Rectal smooth muscle tissue (tissue), 1 donor: ENCODE data around the gene ARHGAP42.

Source experiments
- H3K27ac ChIP-seq: one replicate; pipeline ENCODE4 v1.7.0; 2013; ENCODE audit warnings: low read depth, low read length, inconsistent platforms
- H3K27me3 ChIP-seq: one replicate; pipeline ENCODE4 v1.7.0; 2013; ENCODE audit warnings: low read length; ENCODE audit not compliant: control insufficient read depth, insufficient read depth
- H3K36me3 ChIP-seq: one replicate; pipeline ENCODE4 v1.7.0; 2013; ENCODE audit warnings: low read length; ENCODE audit not compliant: control insufficient read depth, insufficient read depth
- H3K4me1 ChIP-seq: one replicate; pipeline ENCODE4 v1.7.0; 2013; ENCODE audit warnings: low read length; ENCODE audit not compliant: control insufficient read depth, insufficient read depth
- H3K4me3 ChIP-seq: one replicate; pipeline ENCODE4 v1.7.0; 2013; ENCODE audit warnings: low read length
- H3K9ac ChIP-seq: one replicate; pipeline ENCODE4 v1.7.0; 2013; ENCODE audit warnings: low read length

Gene ARHGAP42

DNA sequence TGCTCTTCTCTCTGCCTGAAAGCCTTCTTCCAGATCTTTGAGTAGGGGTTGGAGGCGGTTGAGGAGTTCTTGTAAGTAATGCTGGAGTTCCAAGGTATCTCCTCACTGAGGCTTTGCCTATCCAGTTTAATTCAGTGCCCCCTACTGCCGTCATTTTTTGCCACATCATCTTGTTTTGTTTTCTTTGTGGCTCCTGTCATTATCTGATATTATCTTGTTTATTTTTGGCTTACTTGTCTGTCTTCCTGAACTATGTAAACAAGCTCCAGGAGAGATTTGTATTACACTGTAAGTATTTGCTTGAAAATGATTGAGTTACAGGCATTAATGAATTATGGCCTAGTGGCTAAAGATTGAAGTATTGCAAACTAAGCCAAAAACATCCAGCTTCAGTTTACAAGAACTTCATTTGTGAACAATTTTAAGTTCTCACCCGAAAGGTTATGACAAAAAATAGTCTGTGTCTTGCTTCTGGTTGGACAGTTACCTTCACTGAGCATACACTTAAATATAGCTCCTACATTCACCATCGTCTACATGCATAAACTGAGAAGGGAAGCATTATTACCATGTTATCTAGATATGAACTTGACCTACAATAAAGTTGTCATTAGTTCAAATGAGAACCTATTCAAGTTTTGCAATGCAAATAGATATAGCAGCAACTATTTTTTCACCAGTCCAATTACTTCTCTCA, 154.8 kb downstream of the ARHGAP42 start:
- Histone ChIP-seq H3K4me3 (no peak overlapping the region), H3K4me1 (no peaks in the 10 kb centered on the region), H3K27ac (no peak overlapping the region)

DNA sequence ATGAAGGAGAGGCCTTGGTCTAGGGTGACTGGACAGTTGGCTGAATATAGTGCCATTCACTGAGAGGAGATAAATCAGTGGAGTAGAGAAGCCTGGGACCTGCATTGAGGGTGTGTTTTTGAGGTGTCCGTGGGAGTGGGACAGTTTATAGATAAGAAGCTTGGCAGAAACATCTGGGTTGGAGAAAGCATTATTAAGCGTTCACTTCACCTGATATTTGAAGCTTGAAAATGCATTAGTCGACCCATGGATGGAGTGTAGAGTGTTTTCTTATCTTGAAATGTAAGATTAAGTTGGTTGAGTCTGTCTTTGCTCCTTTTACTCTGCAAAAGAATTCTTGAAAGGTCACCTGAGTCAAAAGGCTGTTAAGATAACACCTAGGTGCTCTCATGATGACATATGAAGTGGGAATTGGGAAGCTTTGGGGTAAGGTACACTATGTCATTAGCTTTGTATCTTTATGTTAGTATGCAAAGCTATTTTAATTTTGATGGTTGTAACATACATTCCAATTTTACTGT, 160.7 kb downstream of the ARHGAP42 start:
- H3K4me3 ChIP-seq = no peak overlapping the region
- no peaks in the 10 kb centered on the region for H3K27me3 ChIP-seq
- peaks cover 3% of the 10 kb centered on the region for H3K4me1 ChIP-seq
- H3K9ac ChIP-seq = no peak overlapping the region
- H3K36me3 ChIP-seq = no peaks in the 10 kb centered on the region
- no peak overlapping the region for H3K27ac ChIP-seq

More for the DNA sequence above, 154.8 kb downstream of the ARHGAP42 start:
- Histone ChIP-seq H3K36me3 (no peaks in the 10 kb centered on the region), H3K27me3 (no peaks in the 10 kb centered on the region), H3K9ac (no peak overlapping the region)

GRCh38 chr11:100849009-100849900, 162.2 kb downstream of the ARHGAP42 start:
- Histone ChIP-seq H3K9ac (no peak overlapping the region), H3K27ac (no peak overlapping the region), H3K4me1 (peaks cover 3% of the 10 kb centered on the region), H3K36me3 (no peaks in the 10 kb centered on the region), H3K4me3 (no peak overlapping the region), H3K27me3 (no peaks in the 10 kb centered on the region)

DNA sequence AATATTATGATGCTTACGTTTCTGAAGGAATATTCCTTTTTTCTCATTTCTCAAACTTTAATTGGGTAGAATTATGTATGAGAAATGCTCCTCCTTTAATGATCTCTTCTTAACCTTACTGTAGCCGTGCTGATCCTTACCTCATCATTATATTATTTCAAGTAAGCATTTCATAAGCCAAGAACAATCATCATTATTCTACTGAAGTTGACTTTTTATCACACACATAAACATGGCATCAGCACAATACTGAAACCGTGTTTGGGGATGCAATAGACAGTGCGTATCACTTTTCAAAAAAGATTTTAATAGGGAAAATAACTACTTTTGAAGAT, 162.8 kb downstream of the ARHGAP42 start:
- H3K27me3 ChIP-seq = no peaks in the 10 kb centered on the region
- H3K4me3 ChIP-seq = no peak overlapping the region
- no peaks in the 10 kb centered on the region for H3K36me3 ChIP-seq
- H3K27ac ChIP-seq = no peak overlapping the region
- H3K4me1 ChIP-seq = peaks cover 3% of the 10 kb centered on the region
- no peak overlapping the region for H3K9ac ChIP-seq

DNA sequence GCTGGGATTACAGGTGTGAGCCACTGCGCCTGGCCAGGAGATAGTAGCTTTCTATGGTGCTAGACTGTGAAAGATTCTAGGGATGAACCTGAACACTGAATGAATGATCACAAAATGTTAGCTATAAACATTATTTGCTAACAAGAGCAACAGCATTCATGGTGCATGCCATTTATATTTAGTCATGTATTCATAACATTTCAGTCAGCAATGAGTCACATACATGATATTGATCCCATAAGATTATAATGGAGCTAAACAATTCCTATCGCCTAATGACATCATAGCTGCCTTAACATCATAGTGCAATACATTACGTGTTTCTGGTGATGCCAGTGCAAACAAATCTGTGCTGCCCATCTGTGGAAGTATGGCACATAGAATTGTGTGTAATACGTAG, 164.1 kb downstream of the ARHGAP42 start:
- no peak overlapping the region for H3K9ac ChIP-seq
- no peak overlapping the region for H3K4me3 ChIP-seq
- no peaks in the 10 kb centered on the region for H3K36me3 ChIP-seq
- H3K27ac ChIP-seq = no peak overlapping the region
- no peaks in the 10 kb centered on the region for H3K27me3 ChIP-seq
- H3K4me1 ChIP-seq = peaks cover 3% of the 10 kb centered on the region

GRCh38 chr11:100851584-100852152, 164.6 kb downstream of the ARHGAP42 start:
- Histone ChIP-seq H3K36me3 (no peaks in the 10 kb centered on the region), H3K4me3 (no peak overlapping the region), H3K4me1 (peaks cover 3% of the 10 kb centered on the region), H3K27me3 (no peaks in the 10 kb centered on the region), H3K27ac (no peak overlapping the region), H3K9ac (no peak overlapping the region)

GRCh38 chr11:100855466-100856067, 168.5 kb downstream of the ARHGAP42 start:
- no peak overlapping the region for H3K9ac ChIP-seq
- no peaks in the 10 kb centered on the region for H3K27me3 ChIP-seq
- H3K36me3 ChIP-seq = no peaks in the 10 kb centered on the region
- H3K27ac ChIP-seq = no peak overlapping the region
- no peaks in the 10 kb centered on the region for H3K4me1 ChIP-seq
- H3K4me3 ChIP-seq = no peak overlapping the region

DNA sequence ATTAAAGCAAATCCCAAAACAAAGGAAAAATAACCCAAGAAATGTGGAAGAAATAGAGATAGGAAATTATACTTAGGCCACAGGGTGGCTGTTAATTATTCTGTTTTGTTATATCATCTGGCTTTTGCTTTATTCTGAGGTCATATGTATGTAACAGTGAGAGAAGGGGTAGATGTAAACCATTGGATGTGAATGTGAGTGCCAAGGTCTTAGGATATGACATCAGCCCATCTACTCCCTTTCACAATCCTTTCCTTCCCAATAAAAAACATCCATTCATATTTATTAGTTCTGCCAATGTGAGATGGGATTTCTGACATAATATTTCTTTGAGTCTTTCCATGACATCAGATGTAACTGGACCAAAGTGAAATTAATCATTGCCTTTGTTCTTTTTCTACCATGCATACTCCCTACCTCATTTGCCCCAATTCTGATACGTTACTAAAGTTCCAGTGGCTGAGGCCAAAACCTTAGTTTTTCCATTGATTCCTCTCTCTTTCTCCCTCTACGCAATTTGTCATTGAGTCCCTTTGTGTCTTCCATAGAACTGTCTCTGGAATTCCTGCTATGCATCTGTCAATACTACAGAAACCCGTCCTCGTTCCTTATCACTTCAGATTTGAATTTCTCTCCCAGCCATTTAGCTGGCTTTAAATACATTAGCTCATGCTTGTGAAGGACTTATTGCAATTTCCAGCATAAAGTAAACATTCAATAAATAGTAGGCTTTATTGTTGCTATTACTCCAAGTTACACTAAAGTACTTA, 170.3 kb downstream of the ARHGAP42 start:
- no peak overlapping the region for H3K4me3 ChIP-seq
- H3K27me3 ChIP-seq = no peaks in the 10 kb centered on the region
- H3K27ac ChIP-seq = no peak overlapping the region
- no peaks in the 10 kb centered on the region for H3K4me1 ChIP-seq
- no peaks in the 10 kb centered on the region for H3K36me3 ChIP-seq
- no peak overlapping the region for H3K9ac ChIP-seq

DNA sequence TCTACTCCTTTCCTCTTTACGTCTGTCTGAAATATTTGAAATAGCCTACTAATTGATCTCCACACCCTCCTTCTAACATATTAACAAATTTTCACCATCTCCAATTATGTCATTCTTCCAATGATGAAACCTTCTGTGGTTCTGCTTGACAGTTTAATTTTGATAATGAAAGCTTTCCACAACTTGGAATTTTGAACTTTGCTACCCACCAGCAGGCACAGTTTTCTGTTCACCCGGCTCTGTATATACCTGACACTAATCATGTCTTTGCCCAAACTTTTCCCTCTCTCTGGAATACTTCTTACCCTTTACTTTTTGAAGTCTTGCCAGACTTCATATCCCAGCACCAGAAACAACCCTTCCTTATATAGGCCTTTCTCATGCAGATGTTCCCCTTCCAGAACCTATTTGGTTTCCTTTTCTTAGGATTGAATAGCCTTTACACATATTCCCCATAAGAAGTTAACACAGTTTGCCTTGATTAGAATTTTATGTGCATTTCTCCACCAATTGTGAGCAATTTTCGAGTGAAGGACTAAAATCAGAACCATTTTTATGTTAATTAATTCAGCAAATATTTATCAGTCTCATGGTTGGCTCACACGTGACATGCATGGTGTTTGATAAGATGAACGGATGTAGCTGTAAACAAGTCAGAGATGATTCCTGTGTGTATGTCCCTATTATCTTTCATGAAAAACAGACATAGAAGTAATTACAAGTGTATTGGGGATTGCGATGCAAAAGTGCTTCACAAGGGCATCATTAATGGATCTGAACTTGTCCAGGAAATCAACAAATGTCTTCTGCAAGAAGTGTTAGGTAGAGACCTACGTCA, 173.4 kb downstream of the ARHGAP42 start:
- Histone ChIP-seq H3K4me1 (no peaks in the 10 kb centered on the region), H3K27me3 (no peaks in the 10 kb centered on the region), H3K36me3 (no peaks in the 10 kb centered on the region), H3K4me3 (no peak overlapping the region), H3K27ac (no peak overlapping the region), H3K9ac (no peak overlapping the region)

DNA sequence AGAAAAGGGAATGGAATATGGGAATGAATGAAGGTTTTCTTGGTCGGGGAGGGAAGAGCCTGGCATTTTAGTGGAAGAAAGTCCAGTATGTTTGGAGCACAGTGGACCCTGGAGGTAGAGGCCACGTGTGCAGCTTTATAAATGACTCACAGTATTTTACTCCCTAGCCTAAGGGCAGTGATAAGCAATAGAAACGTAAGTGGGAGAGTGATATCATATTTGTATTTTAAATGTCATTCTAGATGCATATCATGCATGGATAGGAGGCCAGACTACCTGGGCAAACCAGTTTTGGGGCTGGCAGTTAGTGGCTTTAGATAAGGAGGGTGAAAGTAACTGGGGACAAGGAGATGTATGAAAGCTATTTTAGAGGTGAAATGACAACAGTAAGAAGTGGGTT, 174.1 kb downstream of the ARHGAP42 start:
- Histone ChIP-seq H3K27me3 (no peaks in the 10 kb centered on the region), H3K27ac (no peak overlapping the region), H3K4me1 (no peaks in the 10 kb centered on the region), H3K36me3 (no peaks in the 10 kb centered on the region), H3K9ac (no peak overlapping the region), H3K4me3 (no peak overlapping the region)

DNA sequence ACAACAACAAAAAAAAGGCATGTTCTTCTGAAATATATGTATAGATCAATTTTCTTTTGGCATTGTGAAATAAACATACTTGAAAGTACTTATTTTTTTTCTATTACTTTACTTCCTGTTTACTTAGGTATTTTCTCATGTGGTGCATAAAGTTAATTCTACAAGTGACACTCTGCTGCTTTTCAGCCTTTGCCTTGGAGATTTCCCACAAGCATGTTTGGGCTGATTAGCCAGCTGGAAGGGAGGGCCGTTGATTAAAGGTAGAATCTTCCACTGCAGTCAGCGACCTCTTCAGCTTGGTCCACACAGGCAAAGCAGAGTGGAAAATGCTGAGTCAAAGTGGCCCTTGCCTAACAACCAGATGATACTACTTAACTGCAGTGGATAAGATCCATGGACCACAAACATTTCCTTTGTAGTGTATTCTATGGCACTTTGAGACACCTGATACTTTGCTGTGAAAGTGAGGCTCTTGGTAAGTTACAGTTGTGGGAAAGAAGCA, 176.0 kb downstream of the ARHGAP42 start:
- H3K4me1 ChIP-seq = no peaks in the 10 kb centered on the region
- H3K4me3 ChIP-seq = no peak overlapping the region
- no peaks in the 10 kb centered on the region for H3K36me3 ChIP-seq
- no peaks in the 10 kb centered on the region for H3K27me3 ChIP-seq
- no peak overlapping the region for H3K9ac ChIP-seq
- H3K27ac ChIP-seq = no peak overlapping the region
